IMR-90 (cell line): Measurements from ENCODE around the gene BRI3BP. TPM values are rescaled to one million over a fixed set of nuclear protein-coding genes. Genes with fewer than 3 reads are reported as not detected.

Source experiments
- ATAC-seq: fragments of 200-7000 bp; cut with Tn5 transposase; 2 replicates; pipeline ENCODE4 v1.9.1; 2020; ENCODE audit warnings: low read depth, mild to moderate bottlenecking, moderate library complexity
- BruUV-seq: library from RNA; stranded (reverse); fragments of 400-500 nt; replicated peaks from 2 replicates; lab custom pipeline; 2021; lab: Mats Ljungman, UMichigan
- CTCF ChIA-PET: fragments of 300-600 bp; formaldehyde crosslinking; extraction: SDS; loops from one replicate; lab custom pipeline; 2021; ENCODE audit warnings: antibody characterized with exemption; lab: Yijun Ruan, JAX
- POLR2A ChIA-PET: fragments of 300-600 bp; sonication (Branson Sonifier 250); formaldehyde crosslinking; loops from one replicate; lab custom pipeline; 2022; ENCODE audit warnings: antibody characterized with exemption; ENCODE audit not compliant: unreplicated experiment; lab: Charles Lee
- DNase-seq: peaks from one replicate; pipeline ENCODE4 v3.0.0; 2013
- H2AFZ ChIP-seq: replicated peaks from 2 replicates; pipeline ENCODE3; 2013; ENCODE audit warnings: low read length, mild to moderate bottlenecking; ENCODE audit not compliant: poor library complexity
- H2AK5ac ChIP-seq: 2 replicates; pipeline ENCODE4 v1.6.1; 2013; ENCODE audit warnings: low read depth, low read length, inconsistent platforms
- H2AK9ac ChIP-seq: replicated peaks from 2 replicates; pipeline ENCODE3; 2013; ENCODE audit warnings: mild to moderate bottlenecking, low read depth, low read length, moderate library complexity; ENCODE audit not compliant: poor library complexity
- H2BK120ac ChIP-seq: 2 replicates; pipeline ENCODE4 v1.6.1; 2013; ENCODE audit warnings: low read depth, low read length, inconsistent platforms
- H2BK15ac ChIP-seq: 3 replicates; pipeline ENCODE4 v1.6.1; 2013; ENCODE audit warnings: low read depth, low read length, inconsistent platforms
- H2BK20ac ChIP-seq: 2 replicates; pipeline ENCODE4 v1.6.1; 2013; ENCODE audit warnings: low read depth, mild to moderate bottlenecking, inconsistent platforms, low read length, moderate library complexity
- H2BK5ac ChIP-seq: 2 replicates; pipeline ENCODE4 v1.6.1; 2013; ENCODE audit warnings: mild to moderate bottlenecking, low read depth, low read length, inconsistent platforms; ENCODE audit not compliant: poor library complexity, severe bottlenecking
- H3K14ac ChIP-seq: replicated peaks from 2 replicates; pipeline ENCODE4 v1.6.1; 2013; ENCODE audit warnings: low read depth, low read length, inconsistent platforms
- H3K18ac ChIP-seq: 2 replicates; pipeline ENCODE4 v1.6.1; 2013; ENCODE audit warnings: low read depth, low read length, control low read depth
- H3K23ac ChIP-seq: 2 replicates; pipeline ENCODE4 v1.6.1; 2013; ENCODE audit warnings: low read depth, low read length, inconsistent platforms
- H3K27ac ChIP-seq: 2 replicates; pipeline ENCODE4 v1.5.1; 2013; ENCODE audit warnings: mild to moderate bottlenecking, control low read depth, low read length; ENCODE audit not compliant: insufficient read depth
- H3K27me3 ChIP-seq: 2 replicates; pipeline ENCODE4 v1.6.1; 2013; ENCODE audit warnings: low read length; ENCODE audit not compliant: control insufficient read depth, insufficient read depth
- H3K36me3 ChIP-seq: 2 replicates; pipeline ENCODE4 v1.6.1; 2013; ENCODE audit warnings: low read length, mixed read lengths; ENCODE audit not compliant: control insufficient read depth, insufficient read depth
- H3K4ac ChIP-seq: 2 replicates; pipeline ENCODE4 v1.6.1; 2013; ENCODE audit warnings: low read depth, low read length, inconsistent platforms
- H3K4me1 ChIP-seq: 2 replicates; pipeline ENCODE4 v1.6.1; 2013; ENCODE audit warnings: low read length, mixed read lengths; ENCODE audit not compliant: control insufficient read depth, insufficient read depth
- H3K4me2 ChIP-seq: 2 replicates; pipeline ENCODE4 v1.6.1; 2013; ENCODE audit warnings: low read depth, mild to moderate bottlenecking, control low read depth, low read length, moderate library complexity
- H3K4me3 ChIP-seq: 2 replicates; pipeline ENCODE4 v1.5.1; 2013; ENCODE audit warnings: low read depth, mild to moderate bottlenecking, control low read depth, low read length, moderate library complexity; ENCODE audit not compliant: insufficient read depth
- H3K56ac ChIP-seq: 2 replicates; pipeline ENCODE4 v1.6.1; 2013; ENCODE audit warnings: low read length, inconsistent platforms; ENCODE audit not compliant: insufficient read depth; ENCODE audit errors: extremely low read depth
- H3K79me1 ChIP-seq, 2 experiments: 2 replicates each; pipeline ENCODE4 v1.6.1; 2013; ENCODE audit warnings: low read length in 2 of 2, inconsistent platforms in 1 of 2, low read depth in 1 of 2
- H3K9ac ChIP-seq: 2 replicates; pipeline ENCODE4 v1.6.1; 2013; ENCODE audit warnings: low read depth, low read length, control low read depth
- H3K9me1 ChIP-seq: 2 replicates; pipeline ENCODE4 v1.6.1; 2013; ENCODE audit warnings: low read length, inconsistent platforms; ENCODE audit not compliant: insufficient read depth
- H3K9me3 ChIP-seq: 2 replicates; pipeline ENCODE4 v1.6.1; 2013; ENCODE audit warnings: low read length; ENCODE audit not compliant: control insufficient read depth, insufficient read depth
- H4K20me1 ChIP-seq: 2 replicates; pipeline ENCODE4 v1.6.1; 2013; ENCODE audit warnings: low read length, inconsistent platforms; ENCODE audit not compliant: insufficient read depth
- H4K5ac ChIP-seq: 2 replicates; pipeline ENCODE4 v1.6.1; 2013; ENCODE audit warnings: mild to moderate bottlenecking, low read depth, low read length, control low read depth
- H4K8ac ChIP-seq, 2 experiments: 2 replicates each; pipeline ENCODE4 v1.6.1; 2013; ENCODE audit warnings: low read depth in 2 of 2, low read length in 2 of 2, control low read depth in 1 of 2, inconsistent platforms in 1 of 2
- H4K91ac ChIP-seq: 2 replicates; pipeline ENCODE4 v1.6.1; 2013; ENCODE audit warnings: low read depth, low read length, inconsistent platforms; ENCODE audit not compliant: insufficient read depth
- BHLHE40 ChIP-seq: fragments of 150-350 bp; IDR thresholded peaks from 2 replicates; pipeline ENCODE4 v1.6.1; 2016; ENCODE audit warnings: mild to moderate bottlenecking, low read depth, low read length
- CEBPB ChIP-seq: IDR thresholded peaks from 2 replicates; pipeline ENCODE4 v1.6.1; 2012; ENCODE audit warnings: low read depth, low read length, improper control_type of control experiment
- CHD1 ChIP-seq: IDR thresholded peaks from 2 replicates; pipeline ENCODE4 v1.6.1; 2012; ENCODE audit warnings: low read depth, low read length, improper control_type of control experiment
- ELK1 ChIP-seq: fragments of 150-350 bp; IDR thresholded peaks from 2 replicates; pipeline ENCODE4 v1.6.1; 2016; ENCODE audit warnings: low read depth, mild to moderate bottlenecking, low read length, moderate library complexity, borderline replicate concordance
- MAZ ChIP-seq: IDR thresholded peaks from 2 replicates; pipeline ENCODE4 v1.6.1; 2012; ENCODE audit warnings: low read depth, mild to moderate bottlenecking, low read length, improper control_type of control experiment, moderate library complexity, borderline replicate concordance
- MXI1 ChIP-seq: IDR thresholded peaks from 2 replicates; pipeline ENCODE4 v1.6.1; 2012; ENCODE audit warnings: low read depth, mild to moderate bottlenecking, low read length, moderate library complexity, borderline replicate concordance
- NFE2L2 ChIP-seq: fragments of 150-350 bp; IDR thresholded peaks from 2 replicates; pipeline ENCODE4 v1.6.1; 2016; ENCODE audit warnings: low read depth, mild to moderate bottlenecking, low read length
- POLR2A ChIP-seq: IDR thresholded peaks from 2 replicates; pipeline ENCODE4 v1.6.1; 2012; ENCODE audit warnings: mild to moderate bottlenecking, low read depth, low read length
- RAD21 ChIP-seq: IDR thresholded peaks from 2 replicates; pipeline ENCODE4 v1.6.1; 2012; ENCODE audit warnings: low read length, improper control_type of control experiment
- RCOR1 ChIP-seq: IDR thresholded peaks from 2 replicates; pipeline ENCODE4 v1.6.1; 2012; ENCODE audit warnings: mild to moderate bottlenecking, low read length, improper control_type of control experiment; ENCODE audit not compliant: insufficient replicate concordance
- RFX5 ChIP-seq: IDR thresholded peaks from 2 replicates; pipeline ENCODE4 v1.8.0; 2012; ENCODE audit warnings: low read depth, mild to moderate bottlenecking, low read length, moderate library complexity
- SMC3 ChIP-seq: fragments of 150-350 bp; IDR thresholded peaks from 2 replicates; pipeline ENCODE4 v1.6.1; 2016; ENCODE audit warnings: low read depth, mild to moderate bottlenecking, antibody characterized with exemption, low read length, moderate library complexity
- USF2 ChIP-seq: fragments of 150-350 bp; IDR thresholded peaks from 2 replicates; pipeline ENCODE4 v1.6.1; 2017; ENCODE audit warnings: mild to moderate bottlenecking, antibody characterized with exemption, low read length, low read depth
- WGBS, 2 experiments: methylation state at CpG; one replicate each; pipeline versions ENCODE4 v1.1.5 to v1.1.7; 2013; ENCODE audit warnings: missing lambda C conversion rate in 2 of 2; ENCODE audit not compliant: insufficient read length in 1 of 2; ENCODE audit errors: extremely low coverage in 2 of 2; 5-methylcytosine and 5-hydroxymethylcytosine counted together
- dilution Hi-C: fragments of 300-500 bp; cut with HindIII; formaldehyde crosslinking; loops from one replicate; pipeline ENCODE4 v1.14.3; 2018; ENCODE audit warnings: low sequenced_read_pairs; ENCODE audit not compliant: unreplicated experiment
- in situ Hi-C: fragments of 300-500 bp; cut with MboI; formaldehyde crosslinking; loops from 3 replicates; pipeline ENCODE4 v1.14.3; 2019; ENCODE audit warnings: low sequenced_read_pairs, inconsistent platforms, mixed read lengths
- intact Hi-C: fragments of 100-400 bp; cut with micrococcal nuclease; formaldehyde crosslinking; loops from 2 replicates; pipeline ENCODE4 v1.10.0; 2022
- polyA plus RNA-seq, 3 experiments: library from polyadenylated mRNA; depleted of rRNA; stranded (reverse); fragments of >200 nt; gene quantifications; 2 replicates each; pipeline ENCODE4 v1.2.3, GENCODE V29; 2012; ENCODE audit warnings: low replicate concordance in 1 of 3
- total RNA-seq: library from RNA; depleted of rRNA; stranded (reverse); fragments of >200 nt; gene quantifications from 2 replicates; pipeline ENCODE4 v1.2.3, GENCODE V29; 2012
- TF ChIP-seq, protein P1 (sequence below): conservative IDR thresholded peaks from 2 replicates; pipeline ENCODE4 v1.5.1; 2012; ENCODE audit warnings: mild to moderate bottlenecking, low read depth, low read length, improper control_type of control experiment

Gene BRI3BP
- total and polyA plus RNA-seq, 2 of the 4 experiments (the other 2 are of a cell fraction): 2.5 to 2.8 TPM

- H4K91ac ChIP-seq: no peak overlapping the region
- no peaks in the 10 kb centered on the region for H3K9me1 ChIP-seq
- ChIA-PET POLR2A (no interaction called here), CTCF (no interaction called here)
- no peak overlapping the region for H3K4me2 ChIP-seq
- intact Hi-C loops (no loop called here), dilution Hi-C loops (no loop called here), in situ Hi-C loops (no loop called here)
- no peak for ATAC-seq
- H2BK5ac ChIP-seq: no peak overlapping the region
- no peak overlapping the region for H3K4ac ChIP-seq
- H3K79me1 ChIP-seq: no peaks in the 10 kb centered on the region
- no peak overlapping the region for H2BK120ac ChIP-seq
- H2AK5ac ChIP-seq: no peak overlapping the region
- no peaks in the 10 kb centered on the region for H4K20me1 ChIP-seq
- 84% methylated on average over 8 of the region's 15 CpGs; no CpG with 5 or more reads in 1 of the 2 experiments for WGBS, 2 experiments
- no peak overlapping the region for H2AK9ac ChIP-seq
- no peaks in the 10 kb centered on the region for H3K9me3 ChIP-seq
- no TSS peak for BruUV-seq
- TF ChIP-seq, protein P1, sequence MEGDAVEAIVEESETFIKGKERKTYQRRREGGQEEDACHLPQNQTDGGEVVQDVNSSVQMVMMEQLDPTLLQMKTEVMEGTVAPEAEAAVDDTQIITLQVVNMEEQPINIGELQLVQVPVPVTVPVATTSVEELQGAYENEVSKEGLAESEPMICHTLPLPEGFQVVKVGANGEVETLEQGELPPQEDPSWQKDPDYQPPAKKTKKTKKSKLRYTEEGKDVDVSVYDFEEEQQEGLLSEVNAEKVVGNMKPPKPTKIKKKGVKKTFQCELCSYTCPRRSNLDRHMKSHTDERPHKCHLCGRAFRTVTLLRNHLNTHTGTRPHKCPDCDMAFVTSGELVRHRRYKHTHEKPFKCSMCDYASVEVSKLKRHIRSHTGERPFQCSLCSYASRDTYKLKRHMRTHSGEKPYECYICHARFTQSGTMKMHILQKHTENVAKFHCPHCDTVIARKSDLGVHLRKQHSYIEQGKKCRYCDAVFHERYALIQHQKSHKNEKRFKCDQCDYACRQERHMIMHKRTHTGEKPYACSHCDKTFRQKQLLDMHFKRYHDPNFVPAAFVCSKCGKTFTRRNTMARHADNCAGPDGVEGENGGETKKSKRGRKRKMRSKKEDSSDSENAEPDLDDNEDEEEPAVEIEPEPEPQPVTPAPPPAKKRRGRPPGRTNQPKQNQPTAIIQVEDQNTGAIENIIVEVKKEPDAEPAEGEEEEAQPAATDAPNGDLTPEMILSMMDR: no peak
- TF ChIP-seq SMC3 (no peak), RCOR1 (no peak), USF2 (no peak), POLR2A (no peak), NFE2L2 (no peak), CEBPB (no peak), ELK1 (no peak), RFX5 (no peak), MAZ (no peak), BHLHE40 (no peak), MXI1 (no peak), CHD1 (no peak), RAD21 (no peak)
- no peak overlapping the region for H3K18ac ChIP-seq
- no peak for DNase-seq
- H2BK20ac ChIP-seq: no peak overlapping the region
- H3K9ac ChIP-seq: no peak overlapping the region
- no peak overlapping the region for H3K56ac ChIP-seq
- no peaks in the 10 kb centered on the region for H3K4me1 ChIP-seq
- no peak overlapping the region for H3K23ac ChIP-seq
- no peak overlapping the region for H2BK15ac ChIP-seq
- no peak overlapping the region for H2AFZ ChIP-seq
- no peak overlapping the region for H4K8ac ChIP-seq
- H3K14ac ChIP-seq: no peak overlapping the region
- no peak overlapping the region for H4K5ac ChIP-seq
- H3K27me3 ChIP-seq: no peaks in the 10 kb centered on the region
- H3K4me3 ChIP-seq: no peak overlapping the region
- no peak overlapping the region for H3K27ac ChIP-seq
- peaks cover 58% of the 10 kb centered on the region for H3K36me3 ChIP-seq
Observed at GRCh38 chr12:124964836-124965462, 28.5 kb upstream of the BRI3BP start.
